Activated T-cell treated with anti-CD3 and anti-CD28 coated beads for 48 hours (primary cell): Measurements from ENCODE around the gene NRP2.
A peak's percentile ranks its signal among the peaks of the same experiment; 100 is the strongest.

Source experiments
- DNase-seq: peaks from one replicate; pipeline ENCODE4 v3.0.0-alpha.2; 2020; ENCODE audit warnings: low read depth

NRP2 gene

DNA sequence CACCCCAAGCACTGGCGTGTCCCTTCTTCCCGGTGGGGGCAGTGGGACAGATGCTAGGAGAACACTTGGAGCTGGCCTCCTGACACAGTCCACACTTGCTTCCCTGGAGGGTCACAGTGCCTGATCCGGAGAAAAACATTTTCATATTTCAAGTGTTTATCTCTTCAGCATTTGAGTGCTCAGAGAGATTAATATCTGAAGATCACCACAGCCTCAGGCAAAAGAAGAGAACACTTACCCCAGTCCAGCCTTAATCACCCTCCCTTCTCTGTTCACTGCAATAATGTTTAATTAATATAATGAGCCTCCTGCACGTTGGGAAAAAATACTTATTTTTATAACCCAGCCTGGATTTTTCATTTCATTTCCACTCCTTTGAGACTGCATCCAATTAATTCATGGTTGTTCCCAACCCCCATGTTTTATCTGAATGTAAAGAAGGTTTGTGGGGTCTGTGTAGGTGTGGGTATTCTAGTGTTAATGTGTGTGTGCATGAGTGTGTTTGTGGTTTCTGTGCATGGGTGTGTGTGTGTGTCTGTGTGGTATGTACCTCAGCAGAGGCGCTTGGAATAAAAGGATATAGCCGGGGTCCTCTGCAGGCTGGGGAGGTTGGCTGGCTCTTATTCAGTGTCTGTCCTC, 72.1 kb downstream of the NRP2 start:
- no peak for DNase-seq

DNA sequence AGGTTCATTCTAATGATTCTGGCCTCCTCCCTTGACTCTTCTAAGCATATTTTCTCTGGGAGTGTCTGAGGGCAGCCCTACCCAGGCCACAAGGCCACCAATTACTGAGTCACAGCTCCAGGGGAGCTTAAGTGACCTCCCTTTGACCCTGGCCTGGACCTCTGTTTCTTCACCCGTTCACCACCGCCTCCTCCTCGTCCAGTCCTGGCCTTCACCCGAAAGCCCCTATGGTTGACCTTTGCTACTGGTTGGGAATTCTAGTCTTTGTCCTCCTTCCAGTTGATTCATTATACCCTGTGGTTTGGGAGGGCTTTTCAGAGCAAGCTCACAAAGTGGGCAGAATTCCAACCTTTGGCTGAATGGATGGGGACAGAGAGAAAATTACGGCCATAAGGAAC, 72.6 kb downstream of the NRP2 start:
- DNase-seq = no peak

GRCh38 chr2:205755923-205756322, 73.6 kb downstream of the NRP2 start:
- DNase-seq = no peak

GRCh38 chr2:205757271-205757670, 75.0 kb downstream of the NRP2 start:
- no peak for DNase-seq

DNA sequence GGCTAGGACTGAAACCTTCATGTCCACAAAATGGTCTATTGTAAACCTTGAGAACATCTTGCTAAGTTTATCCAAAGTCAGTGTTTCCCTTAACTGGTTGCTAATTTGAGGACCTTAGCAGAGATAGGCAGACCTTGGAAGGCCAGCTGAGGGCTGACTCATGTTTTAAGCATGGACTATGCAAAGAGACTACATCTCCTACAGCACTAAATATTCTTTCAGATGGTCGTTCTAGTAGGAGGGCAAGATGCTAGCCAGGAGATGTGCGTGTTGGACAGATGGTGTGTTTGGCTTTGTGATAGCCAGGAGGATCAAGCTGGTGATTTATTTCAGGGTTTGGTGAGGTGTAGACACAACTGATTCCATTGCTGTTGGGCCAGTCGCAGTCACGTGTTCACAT, 75.8 kb downstream of the NRP2 start:
- no peak for DNase-seq

GRCh38 chr2:205758500-205758899, 76.2 kb downstream of the NRP2 start:
- no peak for DNase-seq

DNA sequence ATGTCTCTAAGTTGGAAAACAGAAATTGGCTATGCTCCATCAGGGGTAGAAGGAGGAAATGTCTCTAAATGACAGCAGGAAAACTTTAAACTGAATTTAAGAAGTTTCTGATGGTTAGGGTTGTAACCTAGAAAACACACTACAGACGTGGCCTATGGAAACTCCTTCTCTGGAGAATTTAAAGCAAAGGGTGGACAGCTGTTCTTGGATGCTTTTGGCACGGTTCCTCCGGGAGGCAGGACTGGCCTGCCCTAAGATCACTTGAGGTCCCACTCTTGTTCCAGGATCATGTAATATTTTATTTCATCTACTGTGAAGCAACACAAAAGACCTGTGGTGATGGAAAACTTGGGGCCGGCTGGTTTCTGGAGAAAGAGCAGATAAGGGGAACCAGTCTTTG, 77.0 kb downstream of the NRP2 start:
- no peak for DNase-seq

DNA sequence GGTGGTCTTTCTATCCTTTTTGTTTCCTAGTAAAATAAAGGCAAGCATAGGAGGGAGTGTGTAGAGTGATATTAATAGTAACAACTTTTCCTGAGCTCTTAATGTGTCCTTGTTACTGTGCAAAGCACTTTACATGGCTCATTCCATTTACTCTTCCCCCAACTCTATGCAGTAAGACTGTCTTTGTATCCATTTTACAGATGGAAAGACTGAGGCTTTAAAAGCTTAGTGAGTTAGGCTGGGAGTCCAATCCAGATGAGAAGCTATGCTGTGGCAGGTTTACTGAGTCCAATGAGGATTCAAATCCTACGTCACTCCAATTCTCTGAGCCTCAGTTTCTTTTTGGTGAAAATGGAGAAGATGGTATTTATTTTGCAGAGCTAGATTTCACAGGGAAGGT, 77.4 kb downstream of the NRP2 start:
- DNase-seq = no peak

DNA sequence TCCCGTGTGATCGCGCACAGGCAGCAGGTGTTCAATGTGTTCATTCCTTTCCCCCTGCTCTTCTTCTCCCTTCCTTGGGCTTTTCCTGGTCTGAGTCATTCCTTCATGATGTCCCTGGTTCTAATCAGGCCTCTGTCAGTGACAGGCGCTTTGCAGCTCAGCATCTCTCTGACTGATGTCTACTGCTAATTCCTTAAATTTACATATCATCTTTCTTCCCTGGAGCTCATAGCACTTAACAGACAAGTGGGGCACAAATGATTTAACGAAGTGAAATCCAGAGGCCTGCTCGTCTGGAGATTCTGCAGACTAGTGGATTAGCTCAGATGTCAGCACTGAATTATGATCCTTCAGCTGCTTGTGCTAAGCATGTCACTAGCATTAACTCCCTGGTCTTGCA, 77.9 kb downstream of the NRP2 start:
- no peak for DNase-seq

- DNase-seq = no peak
These were observed 79.1 kb downstream of the NRP2 start for GRCh38 chr2:205761421-205761820.

DNA sequence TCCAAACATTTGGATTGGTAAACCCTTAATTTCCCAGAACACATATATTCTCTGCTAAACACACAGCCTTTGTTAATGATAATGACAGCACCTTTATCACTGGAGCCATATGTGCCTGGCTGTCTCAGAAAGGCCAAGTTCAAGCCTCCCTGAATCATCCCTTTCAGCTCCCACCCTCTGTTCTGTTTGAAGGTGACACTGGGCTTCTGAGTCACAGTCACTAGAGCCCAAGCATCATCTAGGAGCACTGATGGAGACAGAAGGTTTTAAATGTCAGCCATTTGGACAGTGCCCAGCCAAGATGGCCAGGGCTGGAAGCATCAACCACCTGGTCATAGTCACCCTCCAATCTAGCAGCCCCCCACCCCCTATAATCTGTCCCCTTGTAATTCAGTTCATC, 80.6 kb downstream of the NRP2 start:
- no peak for DNase-seq

GRCh38 chr2:205763708-205764211, 81.5 kb downstream of the NRP2 start:
- DNase-seq = peak; percentile 19

DNA sequence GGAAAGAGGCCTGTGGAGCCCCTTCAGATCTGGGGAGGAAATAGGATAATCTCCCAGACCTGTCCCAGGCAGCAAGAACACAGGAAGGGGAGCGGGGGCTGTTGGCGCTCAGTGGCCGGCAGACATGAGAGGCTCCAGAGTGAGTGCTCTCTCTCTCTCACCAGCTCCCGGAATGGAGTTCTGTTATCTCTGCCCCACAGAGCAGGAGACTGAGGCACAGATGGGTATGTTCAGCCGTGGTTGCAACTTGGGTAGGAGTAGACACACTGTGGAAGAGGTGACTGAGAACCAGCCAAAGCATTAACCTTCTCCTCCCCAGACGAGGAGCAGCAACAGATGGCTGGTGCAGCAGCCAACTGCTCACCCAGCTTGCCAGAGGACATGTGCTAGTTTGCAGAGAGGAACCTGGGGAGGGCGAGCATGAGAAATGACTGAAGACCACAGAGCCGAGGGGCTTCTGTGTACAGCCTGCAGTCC, 82.0 kb downstream of the NRP2 start:
- DNase-seq = no peak

GRCh38 chr2:205765151-205765550, 82.8 kb downstream of the NRP2 start:
- DNase-seq = no peak

DNA sequence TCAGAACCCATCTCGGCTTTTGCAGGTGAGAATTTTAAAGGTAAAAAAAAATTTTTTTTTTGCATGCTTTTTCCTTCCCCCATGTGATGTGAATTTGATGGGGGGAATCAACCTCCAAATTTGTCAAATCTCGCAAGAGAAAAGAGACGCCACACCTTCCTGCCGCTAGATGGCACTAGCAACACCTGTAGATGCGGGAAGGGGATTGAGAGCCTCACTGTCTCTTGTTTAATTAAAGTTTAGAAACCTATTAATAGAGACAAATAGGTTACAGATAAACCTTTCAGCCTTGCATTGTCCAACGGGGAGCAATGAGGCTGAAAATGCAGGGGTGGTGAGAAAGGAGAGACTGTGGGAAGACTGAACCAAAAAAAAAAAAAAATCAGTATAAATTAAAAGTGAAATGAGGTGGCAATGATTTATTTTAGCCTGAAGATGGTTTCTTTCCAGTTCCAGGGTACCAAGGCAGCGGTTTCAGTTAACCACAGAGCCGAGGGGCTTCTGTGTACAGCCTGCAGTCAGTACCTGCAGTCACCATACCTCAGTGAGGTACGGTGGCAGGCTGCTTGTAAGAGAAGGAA, 84.6 kb downstream of the NRP2 start:
- DNase-seq = peak; percentile 24

DNA sequence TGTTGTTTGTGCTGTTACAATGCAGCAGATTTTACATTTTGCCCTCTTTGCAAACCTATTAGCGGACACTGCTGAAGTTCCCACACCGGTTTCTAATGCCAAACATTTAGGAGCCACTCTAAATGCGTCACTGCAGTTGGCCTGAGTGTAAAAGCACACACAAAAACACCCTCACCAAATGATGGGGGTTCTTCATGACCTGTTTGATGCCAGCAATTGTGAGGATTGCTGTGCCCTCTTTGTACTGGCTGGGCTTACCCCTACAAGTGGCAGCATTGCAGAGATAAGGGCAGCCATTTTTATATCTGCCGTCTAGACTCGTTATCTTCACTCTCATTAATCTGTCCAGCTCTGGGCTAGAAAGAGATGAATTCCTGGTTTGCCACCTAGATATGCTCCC, 85.3 kb downstream of the NRP2 start:
- no peak for DNase-seq

DNA sequence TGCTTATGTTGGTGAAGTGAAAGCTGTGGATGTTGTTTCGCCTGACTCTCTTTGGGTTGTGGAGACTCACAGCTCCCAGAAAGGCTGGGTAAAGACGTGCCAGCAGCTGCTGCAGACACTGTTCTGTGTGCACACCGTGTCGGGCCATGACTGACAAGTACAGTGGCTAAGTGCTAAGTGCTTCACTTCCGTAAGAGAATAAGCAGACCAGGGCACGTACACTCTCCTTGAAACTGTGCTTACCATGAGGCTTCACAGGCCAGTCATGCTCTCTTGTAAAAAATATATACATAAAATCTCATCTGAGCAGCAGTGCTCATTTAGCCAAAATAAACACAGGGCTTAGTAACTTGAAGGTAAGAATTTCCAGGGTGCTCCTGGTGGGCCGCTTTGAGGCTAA, 86.0 kb downstream of the NRP2 start:
- DNase-seq = no peak

GRCh38 chr2:205768815-205769494, 86.7 kb downstream of the NRP2 start:
- no peak for DNase-seq

DNA sequence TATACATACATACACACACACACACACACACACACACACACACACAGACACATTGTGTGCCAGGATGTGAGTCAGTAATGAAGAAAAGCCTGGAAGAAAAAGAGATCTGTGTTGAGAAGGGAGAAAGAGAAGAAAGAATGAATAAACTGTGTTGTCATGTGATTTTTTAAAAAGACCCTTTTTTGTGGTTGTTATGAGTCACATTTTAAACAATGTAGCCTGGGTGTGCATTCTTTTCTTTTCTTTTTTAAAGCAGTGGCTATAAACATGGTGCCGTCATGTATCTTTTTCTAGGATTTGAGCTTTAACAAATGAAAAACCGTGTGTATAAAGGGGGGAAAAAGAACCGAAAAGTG, 87.2 kb downstream of the NRP2 start:
- DNase-seq = no peak

DNA sequence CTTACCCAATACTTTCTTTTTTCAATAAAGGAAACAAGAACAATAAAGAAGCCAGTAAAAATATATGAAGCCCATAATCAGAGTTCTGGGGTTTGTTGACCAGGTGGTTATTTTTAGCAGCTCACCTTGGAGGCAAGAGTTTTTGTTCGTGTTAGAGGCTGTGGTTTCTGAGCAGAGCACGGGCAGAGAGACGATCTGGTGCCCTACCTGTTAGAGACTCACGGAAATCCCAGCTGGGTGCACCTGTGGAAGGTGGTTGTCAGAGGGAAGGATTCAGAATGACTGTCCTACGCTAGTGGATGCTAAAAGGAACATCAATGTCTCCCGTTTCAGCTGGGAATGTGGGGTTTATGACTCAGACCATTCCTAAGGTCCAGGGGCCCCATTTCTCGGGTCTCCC, 87.6 kb downstream of the NRP2 start:
- no peak for DNase-seq

DNA sequence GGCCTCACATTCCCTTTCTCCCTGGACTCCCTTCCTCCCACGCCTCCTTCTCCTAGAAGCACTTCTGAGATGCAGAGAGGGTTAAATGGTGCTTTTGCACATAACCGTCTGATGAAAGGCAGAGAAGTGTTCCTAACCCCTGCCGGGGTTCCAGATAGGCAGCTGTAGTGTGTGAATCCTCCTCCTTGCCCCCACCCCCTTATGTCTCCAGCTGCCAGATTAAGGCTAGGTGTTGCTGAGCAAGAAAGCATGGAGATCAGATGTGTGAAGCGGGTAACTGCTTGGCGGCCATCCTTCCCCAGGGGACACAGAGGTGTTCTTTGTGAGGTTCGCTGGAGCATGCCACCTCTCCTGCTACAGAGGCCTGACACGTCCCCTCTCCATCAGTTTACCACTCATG, 88.3 kb downstream of the NRP2 start:
- no peak for DNase-seq

DNA sequence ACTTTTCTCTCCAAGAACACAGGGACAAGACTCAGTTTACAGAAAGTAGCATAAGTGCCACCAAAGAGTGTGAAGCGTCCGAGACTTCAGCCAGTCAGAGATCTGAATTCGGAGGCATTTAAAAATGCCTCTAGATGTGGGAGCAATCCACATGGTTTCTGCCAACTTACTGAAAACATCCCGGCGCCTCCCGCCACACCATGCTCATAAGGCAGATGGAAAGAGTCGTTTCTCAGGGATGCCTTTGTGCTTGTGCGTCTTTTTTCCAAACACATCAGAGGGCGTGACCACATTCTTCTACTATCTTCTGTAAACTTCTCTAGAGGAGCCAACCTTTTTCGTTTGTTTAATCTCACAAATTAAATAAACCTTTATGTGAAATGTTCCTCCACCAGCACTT, 88.7 kb downstream of the NRP2 start:
- DNase-seq = no peak

DNA sequence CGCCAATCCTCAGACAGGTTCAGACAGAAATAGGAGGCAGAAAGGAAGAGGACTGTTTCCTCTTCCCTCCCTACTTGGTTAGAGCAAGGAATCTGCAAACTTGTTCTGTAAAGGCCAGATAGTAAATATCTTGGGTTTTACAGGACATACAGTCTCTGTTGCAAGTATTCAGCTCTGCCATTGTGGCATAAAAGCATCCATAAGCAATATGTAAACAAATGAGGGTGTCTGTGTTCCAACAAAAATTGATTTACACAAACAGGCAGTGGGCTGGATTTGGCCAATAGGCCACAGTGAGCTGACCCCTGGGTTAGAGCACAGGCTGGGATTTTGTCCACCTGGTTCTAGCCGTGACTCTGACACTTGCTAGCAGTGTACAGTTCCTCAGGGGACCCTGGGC, 89.4 kb downstream of the NRP2 start:
- no peak for DNase-seq

DNA sequence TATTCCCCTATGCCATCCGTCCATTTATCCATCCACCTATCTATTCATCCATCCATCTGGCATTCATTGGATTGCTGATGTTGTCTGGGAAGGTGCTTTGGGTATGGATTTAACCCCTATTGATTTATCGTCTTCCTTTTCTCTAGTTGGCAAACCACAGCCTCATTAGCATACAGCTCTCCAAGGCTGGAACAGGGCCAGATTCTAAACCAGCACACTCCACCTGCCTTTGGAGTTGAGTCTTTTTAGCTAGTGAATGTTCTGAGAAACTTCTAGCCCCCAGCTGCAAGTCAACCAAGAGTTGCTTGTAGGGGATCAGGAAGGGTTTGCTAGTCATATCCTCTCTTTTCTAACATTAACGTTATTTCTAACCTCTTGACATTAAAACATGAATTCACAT, 90.7 kb downstream of the NRP2 start:
- no peak for DNase-seq
